Measurements from ENCODE around the gene EEF2KMT. TPM values are rescaled to one million over a fixed set of nuclear protein-coding genes. Genes with fewer than 3 reads are reported as not detected.

EEF2KMT gene
- total RNA-seq, 1 experiment from 2014 or later: 24.4 TPM

GRCh38 chr16:5040451-5040850, 57.1 kb downstream of the EEF2KMT start:
- ATAC-seq (no peak), DNase-seq (ENCODE audit: low read depth, low spot score) (no peak)
- TF ChIP-seq REST (IDR thresholded peaks at IDR 0.05; ENCODE audit: insufficient read depth in 1 of 2, low read depth in 2 of 2, low read length in 1 of 2): no peak
- no peak for TF ChIP-seq CTCF (IDR thresholded peaks at IDR 0.05)
- TF ChIP-seq TCF7L2 (IDR thresholded peaks at IDR 0.05; ENCODE audit: low read depth, low read length): no peak
- intact Hi-C loops (cut with micrococcal nuclease; ENCODE audit: unreplicated experiment): no loop called here
- POLR2A ChIA-PET: no interaction called here
- BruUV-seq (replicated peaks): no TSS peak
- Histone ChIP-seq H3K4me1 (ENCODE audit: control insufficient read depth, insufficient read depth, low read length) (no peaks in the 10 kb centered on the region), H3K36me3 (ENCODE audit: control insufficient read depth, insufficient read depth, low read length) (no peaks in the 10 kb centered on the region), H3K27ac (ENCODE audit: low read length) (no peak overlapping the region), H3K27me3 (ENCODE audit: control insufficient read depth, insufficient read depth, low read length) (0 out of 2 replicates have a peak, but pooled peaks cover 3% of the 10 kb centered on the region), H3K9me3 (ENCODE audit: control insufficient read depth, insufficient read depth, low read depth, low read length) (no peaks in the 10 kb centered on the region), H3K4me3 (ENCODE audit: low read depth in 2 of 2, low read length in 2 of 2) (no peak overlapping the region)
- in situ Hi-C loops (cut with HindIII; ENCODE audit: low pct_unique_long_range_greater_than_20kb, low sequenced_read_pairs): no loop called here
- CTCF ChIA-PET: interaction anchor here (0.7 kb wide), 1 partner anchor 31 kb away, joined by 3 read pairs; the partner anchor contains the start of gene ALG1

- intact Hi-C loops (cut with micrococcal nuclease; ENCODE audit: unreplicated experiment): no loop called here
- ChIA-PET POLR2A (no interaction called here), CTCF (no interaction called here)
- Histone ChIP-seq H3K4me1 (ENCODE audit: control insufficient read depth, insufficient read depth, low read length) (peaks cover 11% of the 10 kb centered on the region), H3K27ac (ENCODE audit: low read length) (no peak overlapping the region), H3K4me3 (ENCODE audit: low read depth in 2 of 2, low read length in 2 of 2) (no peak overlapping the region), H3K36me3 (ENCODE audit: control insufficient read depth, insufficient read depth, low read length) (no peaks in the 10 kb centered on the region), H3K27me3 (ENCODE audit: control insufficient read depth, insufficient read depth, low read length) (0 out of 2 replicates have a peak, but pooled peaks cover 2% of the 10 kb centered on the region), H3K9me3 (ENCODE audit: control insufficient read depth, insufficient read depth, low read depth, low read length) (no peaks in the 10 kb centered on the region)
- ATAC-seq (no peak), DNase-seq (ENCODE audit: low read depth, low spot score) (no peak)
- TF ChIP-seq CTCF (IDR thresholded peaks at IDR 0.05): no peak
- no TSS peak for BruUV-seq (replicated peaks)
- in situ Hi-C loops (cut with HindIII; ENCODE audit: low pct_unique_long_range_greater_than_20kb, low sequenced_read_pairs): no loop called here
Observed at GRCh38 chr16:5036228-5037156, 61.1 kb downstream of the EEF2KMT start.

DNA sequence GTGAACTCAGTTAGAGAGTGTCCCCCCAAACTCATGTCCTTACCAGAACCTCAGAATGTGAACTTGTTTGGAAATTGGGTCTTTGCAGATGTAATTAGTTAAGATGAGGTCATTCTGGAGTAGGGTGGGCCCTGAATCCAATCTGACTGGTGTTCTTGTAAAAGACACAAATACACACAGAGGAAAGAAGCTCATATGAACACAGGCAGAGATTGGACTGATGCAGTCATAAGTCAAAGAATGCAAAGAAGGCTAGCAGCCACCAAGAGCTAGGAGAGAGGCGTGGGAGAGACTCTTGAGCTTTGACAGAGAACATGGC, 61.7 kb downstream of the EEF2KMT start:
- CTCF ChIA-PET: no interaction called here
- Histone ChIP-seq H3K9me3 (ENCODE audit: control insufficient read depth, insufficient read depth, low read depth, low read length) (no peaks in the 10 kb centered on the region), H3K27ac (ENCODE audit: low read length) (no peak overlapping the region), H3K36me3 (ENCODE audit: control insufficient read depth, insufficient read depth, low read length) (no peaks in the 10 kb centered on the region), H3K4me1 (ENCODE audit: control insufficient read depth, insufficient read depth, low read length) (peaks cover 11% of the 10 kb centered on the region), H3K4me3 (ENCODE audit: low read depth in 2 of 2, low read length in 2 of 2) (no peak overlapping the region), H3K27me3 (ENCODE audit: control insufficient read depth, insufficient read depth, low read length) (no peaks in the 10 kb centered on the region)
- ATAC-seq: no peak
- no peak for TF ChIP-seq SIN3A (IDR thresholded peaks at IDR 0.05; ENCODE audit: borderline replicate concordance, insufficient read depth, low read depth, low read length)
- TF ChIP-seq TCF7L2 (IDR thresholded peaks at IDR 0.05; ENCODE audit: low read depth, low read length): no peak
- no peak for TF ChIP-seq REST (IDR thresholded peaks at IDR 0.05; ENCODE audit: insufficient read depth in 1 of 2, low read depth in 2 of 2, low read length in 1 of 2)
- TF ChIP-seq CTCF (IDR thresholded peaks at IDR 0.05): no peak
- TF ChIP-seq POLR2AphosphoS5 (IDR thresholded peaks at IDR 0.05; ENCODE audit: low read depth, low read length): no peak
- POLR2A ChIA-PET: no interaction called here
- no peak for DNase-seq (ENCODE audit: low read depth, low spot score)
- in situ Hi-C loops (cut with HindIII; ENCODE audit: low pct_unique_long_range_greater_than_20kb, low sequenced_read_pairs) (no loop called here), intact Hi-C loops (cut with micrococcal nuclease; ENCODE audit: unreplicated experiment) (no loop called here)
- BruUV-seq (replicated peaks): no TSS peak

All from Panc1 (cell line).